IPS DF 19.7 (cell line): ENCODE results near the gene LTB4R.

Source experiments
- DNase-seq: peaks from one replicate; pipeline ENCODE4 v3.0.0-alpha.2; 2013; ENCODE audit warnings: low read depth, low spot score

LTB4R gene

GRCh38 chr14:24278424-24278823, 32.9 kb upstream of the LTB4R start:
- no peak for DNase-seq

DNA sequence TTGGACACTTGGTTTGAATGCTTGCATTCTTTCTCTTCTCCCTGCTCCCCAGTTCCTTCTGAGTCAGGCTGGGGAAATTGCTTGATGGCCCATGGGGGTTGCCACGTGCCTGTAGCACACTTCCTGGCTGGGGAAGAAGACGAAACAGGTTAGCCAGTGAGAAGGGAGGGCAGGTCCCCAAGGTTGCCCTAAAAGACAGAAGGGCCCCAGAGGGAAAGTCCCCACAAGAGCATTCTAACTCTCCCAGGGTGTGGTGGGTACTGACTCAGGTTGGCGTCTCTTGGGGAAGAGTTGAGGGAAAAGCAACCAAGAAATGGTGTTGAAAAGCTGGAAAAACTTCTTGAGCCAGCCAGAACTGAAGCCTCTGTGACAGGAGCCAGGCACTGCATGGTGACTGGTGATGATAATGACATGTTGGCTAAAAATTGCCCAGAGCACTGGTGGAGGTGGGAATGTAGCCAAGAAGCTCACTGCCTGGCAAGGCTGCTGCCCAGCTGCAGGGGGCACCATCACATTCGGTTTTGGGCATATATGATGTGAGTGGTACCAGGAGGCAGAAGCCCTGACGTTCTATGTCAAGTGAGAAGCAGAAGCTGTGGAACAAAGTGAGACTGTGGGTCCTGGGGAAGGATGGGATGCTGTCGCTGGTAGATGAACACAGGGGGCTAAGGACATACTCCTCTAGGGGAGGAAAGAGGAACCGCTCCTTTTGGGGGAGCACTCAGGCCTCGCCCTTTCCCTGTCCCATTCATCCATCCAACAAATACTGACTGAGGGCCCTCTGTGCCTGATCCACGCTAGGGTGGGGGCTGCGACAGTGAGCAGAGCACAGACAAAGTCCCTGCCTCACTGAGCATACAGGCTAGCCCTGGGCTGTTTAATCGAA, 31.8 kb upstream of the LTB4R start:
- no peak for DNase-seq

DNA sequence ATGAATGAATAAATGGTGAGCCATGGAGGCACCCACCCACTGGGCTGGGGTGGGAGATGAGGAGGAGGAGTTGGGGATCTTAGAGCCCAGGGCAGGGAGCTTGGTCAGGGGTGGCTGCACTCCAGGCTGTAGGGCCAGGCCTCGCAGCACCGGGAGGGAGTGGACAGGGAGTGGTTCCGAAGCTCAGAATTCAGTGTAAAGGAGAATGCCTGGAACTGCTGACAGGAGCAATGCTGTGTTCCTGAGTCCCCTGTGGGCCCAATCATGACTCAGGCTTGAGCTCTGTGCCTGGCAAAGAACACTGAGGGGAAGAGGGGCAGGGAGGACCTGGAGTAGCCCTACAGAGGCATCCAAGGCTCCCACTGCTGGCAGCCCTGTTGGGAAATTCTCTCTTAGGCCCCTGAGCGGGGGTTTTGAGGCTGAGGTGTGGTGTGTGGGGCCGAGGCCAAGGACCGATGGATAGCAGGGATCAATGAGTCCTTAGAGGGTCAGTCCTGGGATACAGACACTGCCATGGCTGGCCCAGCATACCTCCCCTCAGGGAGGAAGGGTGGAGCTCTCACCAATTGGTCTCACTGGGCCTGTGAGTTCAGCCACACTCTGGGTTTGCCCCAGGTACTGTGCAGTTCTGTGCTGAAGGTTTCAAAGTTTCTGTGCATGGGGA, 30.4 kb upstream of the LTB4R start:
- no peak for DNase-seq

GRCh38 chr14:24281636-24282035, 29.7 kb upstream of the LTB4R start:
- no peak for DNase-seq

- DNase-seq = no peak
Observed at GRCh38 chr14:24282736-24283135, 28.6 kb upstream of the LTB4R start.

GRCh38 chr14:24283796-24284460, 27.4 kb upstream of the LTB4R start:
- DNase-seq = no peak

DNA sequence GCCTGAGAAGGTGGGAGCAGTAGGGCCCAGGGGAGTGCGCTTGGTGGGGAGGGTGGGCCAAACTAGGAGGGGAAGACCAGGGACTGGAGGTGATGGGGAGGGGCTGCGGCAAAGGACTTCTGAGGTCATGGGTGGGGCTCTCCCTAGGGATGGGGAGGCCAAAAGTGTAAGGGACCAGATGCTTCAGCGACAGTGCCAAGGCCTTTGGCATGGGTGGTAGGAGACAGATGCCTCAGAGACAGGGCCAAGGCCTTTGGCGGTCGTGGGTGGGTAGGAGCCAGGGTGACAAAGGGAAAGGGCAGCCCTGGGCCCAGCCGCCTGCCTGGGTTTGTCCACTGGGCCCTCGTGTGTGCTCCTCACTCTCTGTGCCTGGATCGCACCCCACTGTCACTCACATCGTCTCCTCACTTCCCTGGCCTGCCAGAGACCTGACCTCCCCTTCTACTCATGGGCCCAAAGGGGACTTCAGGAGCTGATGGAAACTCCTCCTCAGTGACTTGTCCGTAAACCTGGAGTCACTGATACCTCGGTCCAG, 26.7 kb upstream of the LTB4R start:
- DNase-seq = no peak

DNA sequence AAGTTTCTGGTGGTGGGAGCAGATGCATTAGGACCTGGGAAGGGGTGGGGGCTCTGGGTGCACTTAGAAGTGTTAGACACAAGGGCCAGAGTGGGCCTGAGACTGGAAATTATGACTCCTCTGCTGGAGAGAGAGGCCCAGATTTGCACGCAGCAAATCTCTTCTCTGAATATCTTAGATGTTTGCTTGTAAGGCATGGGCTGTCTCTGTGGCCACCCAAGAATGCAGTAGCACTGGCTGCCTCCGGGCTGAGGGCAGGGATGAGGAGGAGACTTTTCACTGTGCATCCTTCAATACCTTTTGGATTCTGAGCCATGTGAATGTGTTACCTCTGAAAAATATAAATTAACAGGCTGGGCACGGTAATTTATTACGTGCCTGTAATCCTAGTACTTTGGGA, 26.0 kb upstream of the LTB4R start:
- no peak for DNase-seq

- DNase-seq = no peak
Observed at GRCh38 chr14:24286996-24287395, 24.3 kb upstream of the LTB4R start.

DNA sequence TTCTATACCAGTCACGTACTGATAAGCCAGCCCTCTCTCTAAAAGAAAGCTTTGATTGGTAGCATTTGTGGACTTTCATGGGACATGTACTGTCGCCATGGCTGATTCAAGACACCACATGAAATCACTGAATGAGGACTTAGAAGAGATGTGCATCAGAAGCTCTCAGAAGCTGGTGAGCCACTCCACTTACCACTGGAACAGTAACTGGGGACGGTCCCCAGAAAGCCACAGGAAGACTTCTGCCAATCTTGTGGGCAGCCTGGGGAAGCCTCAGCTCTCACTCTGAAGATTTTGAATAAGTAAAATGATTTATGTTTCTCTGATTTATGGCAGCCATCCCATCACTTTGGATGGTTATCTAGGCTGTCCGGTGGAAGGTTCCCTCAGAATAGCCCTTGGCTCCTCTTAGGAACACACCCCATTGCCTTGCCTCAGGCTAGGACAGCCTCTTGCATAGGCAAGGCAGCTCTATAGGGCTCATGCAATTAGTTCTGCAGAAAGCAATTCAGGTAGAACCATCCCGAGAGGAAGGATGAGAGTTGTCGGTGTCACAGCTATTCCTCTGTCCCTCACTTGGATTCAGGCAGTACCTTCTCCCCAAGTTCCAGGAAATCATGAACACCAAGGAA, 21.5 kb upstream of the LTB4R start:
- no peak for DNase-seq

GRCh38 chr14:24290746-24291145, 20.6 kb upstream of the LTB4R start:
- no peak for DNase-seq

DNA sequence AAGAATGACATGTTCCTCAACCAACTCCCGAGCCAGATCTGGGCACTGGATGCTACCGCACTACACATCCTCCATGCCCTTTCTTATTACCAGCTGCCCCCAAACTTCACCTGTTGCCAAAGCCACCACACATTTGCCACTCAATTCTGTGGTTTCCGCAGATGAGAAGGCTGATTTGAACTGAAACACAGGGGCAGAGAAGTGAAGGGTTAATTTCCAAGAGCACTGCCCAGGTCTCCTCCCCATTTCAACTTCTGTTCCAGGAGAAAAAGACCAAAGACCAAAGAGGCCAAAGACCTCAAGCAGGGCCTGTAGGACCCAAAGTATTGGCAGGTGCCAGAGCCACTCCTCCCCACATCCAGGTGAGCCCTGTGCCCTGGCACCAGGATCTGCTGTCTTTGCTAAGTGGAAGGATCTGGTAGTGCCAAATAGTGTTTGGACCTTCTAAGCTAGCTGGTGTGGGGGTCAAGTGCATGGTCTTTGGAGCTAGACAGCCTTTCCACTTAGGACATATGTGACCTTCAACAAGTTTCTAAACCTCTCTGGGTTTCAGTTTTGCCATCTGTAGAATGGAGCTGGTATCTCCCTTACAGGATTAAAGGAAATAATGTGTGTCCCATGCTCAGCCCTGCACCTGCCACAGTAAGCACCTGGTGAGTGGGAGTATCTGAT, 19.7 kb upstream of the LTB4R start:
- DNase-seq = no peak

DNA sequence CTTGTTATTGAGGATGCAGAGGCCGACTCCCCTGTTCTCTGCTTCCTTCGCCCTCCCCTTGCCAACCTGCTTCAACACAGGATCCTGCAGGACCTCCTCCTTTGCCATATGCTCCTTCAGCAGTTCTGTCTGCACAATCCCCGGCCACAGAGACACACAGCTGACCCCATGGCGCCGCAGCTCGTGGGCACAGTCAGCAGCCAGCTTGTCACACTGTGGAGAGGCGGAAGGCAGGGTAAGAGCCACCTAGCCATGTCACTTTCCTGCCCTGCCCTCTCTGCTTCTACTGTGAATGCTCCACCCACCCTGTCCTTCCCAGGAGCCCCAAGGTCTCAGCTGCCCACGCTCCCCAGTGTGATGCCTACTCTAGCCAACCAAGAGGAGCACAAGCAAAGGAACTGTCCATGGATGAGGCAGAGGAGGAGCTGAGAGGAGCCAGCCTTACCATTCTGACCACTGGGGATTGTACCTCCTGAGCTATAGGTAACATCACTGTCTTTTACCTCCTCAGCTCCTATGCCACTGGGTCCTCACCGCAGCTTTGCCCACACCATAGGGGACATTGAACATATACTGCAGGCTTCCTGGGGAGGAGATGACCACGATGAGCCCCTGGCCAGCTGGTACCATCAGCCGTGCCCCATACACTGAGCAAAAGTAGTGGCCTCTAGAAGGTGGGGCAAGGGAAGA, 19.0 kb upstream of the LTB4R start:
- no peak for DNase-seq

GRCh38 chr14:24293525-24293924, 17.8 kb upstream of the LTB4R start:
- DNase-seq = no peak

DNA sequence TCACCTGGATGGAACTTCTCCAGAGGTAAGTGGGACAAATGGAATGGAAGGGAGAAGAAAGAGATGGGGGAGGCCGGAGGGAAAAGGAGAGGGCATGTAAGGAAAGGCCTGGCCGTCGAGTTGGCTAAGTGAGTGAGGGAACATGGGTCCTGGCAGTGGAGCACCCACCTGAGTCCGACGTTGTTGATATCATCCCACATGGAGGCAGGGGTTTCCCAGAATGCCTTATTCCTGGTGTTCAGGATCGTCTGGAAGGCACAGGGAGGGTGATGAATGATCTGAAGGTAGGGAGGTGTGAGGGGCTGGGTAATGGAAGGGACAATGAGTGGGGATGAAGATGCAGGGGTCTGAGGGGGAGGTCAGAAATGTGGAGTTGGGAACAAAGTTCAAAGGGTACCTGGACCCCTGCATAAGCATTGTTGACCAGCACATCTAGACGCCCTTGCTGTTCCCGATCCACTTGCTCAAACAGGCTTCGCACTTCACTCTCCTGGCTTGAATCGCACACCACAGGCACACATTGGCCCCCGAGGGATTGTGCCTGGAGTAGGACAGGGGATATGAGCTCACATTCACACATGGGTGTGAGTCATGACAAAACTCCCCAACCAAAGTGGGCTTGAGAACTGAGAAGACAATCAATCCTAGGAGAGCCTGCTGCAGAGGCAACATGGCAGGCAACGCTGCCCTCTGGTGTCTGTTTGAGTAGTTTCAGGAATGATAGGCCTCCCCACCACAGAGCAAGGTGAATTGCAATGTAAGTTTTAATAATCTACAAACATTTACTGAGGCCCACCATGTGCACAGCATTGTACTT, 14.8 kb upstream of the LTB4R start:
- DNase-seq = no peak

GRCh38 chr14:24297190-24297964, 13.9 kb upstream of the LTB4R start:
- DNase-seq = no peak

DNA sequence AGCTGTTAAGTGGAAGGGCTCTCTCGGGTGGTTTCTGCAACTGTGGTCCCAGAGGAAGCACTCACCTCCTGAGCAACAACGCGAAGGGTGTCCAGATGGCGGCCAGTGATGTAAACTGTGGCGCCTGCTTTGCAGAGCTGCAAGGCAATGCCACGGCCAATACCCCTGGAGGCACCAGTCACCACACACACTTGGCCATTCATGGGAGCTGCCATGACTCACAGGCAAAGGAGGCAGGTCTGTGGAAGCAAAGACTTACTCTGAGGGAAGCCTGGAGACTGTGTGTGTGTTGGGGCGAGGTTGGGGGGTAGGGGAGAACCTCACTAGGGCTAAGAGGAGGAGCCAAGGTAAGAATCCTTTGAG, 12.4 kb upstream of the LTB4R start:
- no peak for DNase-seq

DNA sequence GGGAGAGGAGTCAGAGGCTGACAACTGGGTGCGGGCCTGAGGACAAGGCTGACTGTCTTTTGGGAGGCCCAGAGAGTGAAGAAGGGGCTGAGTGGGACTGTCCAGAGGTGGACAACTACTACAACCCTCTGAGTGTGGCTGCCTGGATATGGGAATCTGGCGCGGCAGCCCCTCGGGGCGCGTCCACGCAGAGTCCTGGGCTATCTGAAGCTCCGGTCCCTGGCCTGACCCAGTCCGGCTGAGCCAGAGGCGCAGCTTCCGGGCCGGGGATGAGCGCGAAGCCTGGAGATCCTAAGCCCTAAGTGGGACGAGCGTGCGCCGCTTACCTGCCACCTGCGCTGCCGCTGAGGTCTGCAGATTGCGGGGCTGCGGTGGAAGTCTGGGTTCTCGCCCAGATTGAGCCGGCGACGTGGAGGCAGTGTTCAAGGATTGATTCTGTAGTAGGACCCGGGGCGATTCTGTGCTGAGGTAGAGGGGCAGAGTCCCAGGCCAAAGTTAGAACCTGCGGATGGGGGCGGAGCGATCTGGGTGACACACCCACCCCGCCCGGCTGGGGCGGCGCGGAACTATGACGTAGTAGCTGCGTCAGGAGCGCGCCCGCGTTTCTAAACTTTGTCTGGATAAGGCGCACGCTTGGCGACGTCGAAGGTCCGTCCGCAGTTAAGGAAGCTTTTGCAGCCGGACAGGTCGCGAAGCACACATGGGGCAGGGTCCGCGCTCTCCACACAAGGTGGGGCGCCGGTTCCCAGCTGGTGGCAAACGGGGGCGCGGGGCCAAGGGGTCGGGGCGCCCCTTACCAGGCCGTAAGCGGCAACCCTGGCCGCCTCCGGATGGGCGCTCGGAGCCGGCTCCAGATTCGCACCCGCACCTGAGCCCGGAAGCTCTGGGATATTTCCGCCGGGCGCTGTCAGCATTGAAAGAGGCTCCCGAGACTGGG, 11.8 kb upstream of the LTB4R start, which contains the start of the genes DHRS1 and NOP9:
Gene DHRS1 (minus strand): TSS at position 526 of the 937 bp plus-strand sequence. CDS start 674 bp downstream, outside the sequence.
Gene NOP9 (plus strand): TSS at position 596 of the 937 bp plus-strand sequence. CDS start 105 bp downstream, at position 701.
- no peak for DNase-seq
